ENCODE data around the gene CCDC138. TPM values are rescaled to one million over a fixed set of nuclear protein-coding genes. Genes with fewer than 3 reads are reported as not detected.

Gene CCDC138
- total RNA-seq, 2 donors from 2014 or later = 29.7 to 30.2 TPM

GRCh38 chr2:108852375-108852774 lies 65.8 kb downstream of the CCDC138 start:
- Mint-ChIP-seq H3K4me3 (no peak overlapping the region), H3K27ac (no peak overlapping the region), H3K36me3 (ENCODE audit: low read depth) (peaks cover 43% of the 10 kb centered on the region), H3K4me1 (no peaks in the 10 kb centered on the region), H3K27me3 (ENCODE audit: insufficient read depth) (no peaks in the 10 kb centered on the region), H3K9me3 (no peaks in the 10 kb centered on the region)
- H3K9ac ChIP-seq (ENCODE audit: extremely low read depth, low read length, poor library complexity, severe bottlenecking) = no peak overlapping the region
- H3K4me1 ChIP-seq (ENCODE audit: control insufficient read depth, insufficient read depth, low read length) = no peaks in the 10 kb centered on the region
- 89 to 93% methylated on average over 2 to 3 of the region's 3 CpGs for WGBS, 2 experiments (ENCODE audit: insufficient coverage in 1 of 2, insufficient read length in 1 of 2)
- TF ChIP-seq CTCF (conservative IDR thresholded peaks at IDR 0.05) = no peak
- H3K36me3 ChIP-seq (ENCODE audit: control insufficient read depth, insufficient read depth, low read length) = peaks cover 32% of the 10 kb centered on the region
- no peak overlapping the region for H3K4me3 ChIP-seq (ENCODE audit: low read length)
- no peak for DNase-seq
- H3K27me3 ChIP-seq (ENCODE audit: control insufficient read depth, insufficient read depth, low read length, poor library complexity, severe bottlenecking) = no peaks in the 10 kb centered on the region
- H3K9me3 ChIP-seq (ENCODE audit: control insufficient read depth, low read length) = peaks cover 7% of the 10 kb centered on the region
- H3K27ac ChIP-seq (ENCODE audit: low read depth, low read length) = no peak overlapping the region

GRCh38 chr2:108853421-108853820 lies 66.8 kb downstream of the CCDC138 start:
- no peak for DNase-seq
- Mint-ChIP-seq H3K27me3 (ENCODE audit: insufficient read depth) (no peaks in the 10 kb centered on the region), H3K27ac (no peak overlapping the region), H3K9me3 (no peaks in the 10 kb centered on the region), H3K4me3 (no peak overlapping the region), H3K36me3 (ENCODE audit: low read depth) (peaks cover 52% of the 10 kb centered on the region), H3K4me1 (no peaks in the 10 kb centered on the region)
- Histone ChIP-seq H3K27me3 (ENCODE audit: control insufficient read depth, insufficient read depth, low read length, poor library complexity, severe bottlenecking) (no peaks in the 10 kb centered on the region), H3K9me3 (ENCODE audit: control insufficient read depth, low read length) (peaks cover 7% of the 10 kb centered on the region), H3K9ac (ENCODE audit: extremely low read depth, low read length, poor library complexity, severe bottlenecking) (no peak overlapping the region), H3K36me3 (ENCODE audit: control insufficient read depth, insufficient read depth, low read length) (peaks cover 32% of the 10 kb centered on the region), H3K4me1 (ENCODE audit: control insufficient read depth, insufficient read depth, low read length) (no peaks in the 10 kb centered on the region), H3K4me3 (ENCODE audit: low read length) (no peak overlapping the region), H3K27ac (ENCODE audit: low read depth, low read length) (no peak overlapping the region)
- WGBS, 2 experiments (ENCODE audit: insufficient coverage in 1 of 2, insufficient read length in 1 of 2) = 93 to 100% methylated on average over 1 to 2 of the region's 2 CpGs
- TF ChIP-seq CTCF (conservative IDR thresholded peaks at IDR 0.05) = no peak

DNA sequence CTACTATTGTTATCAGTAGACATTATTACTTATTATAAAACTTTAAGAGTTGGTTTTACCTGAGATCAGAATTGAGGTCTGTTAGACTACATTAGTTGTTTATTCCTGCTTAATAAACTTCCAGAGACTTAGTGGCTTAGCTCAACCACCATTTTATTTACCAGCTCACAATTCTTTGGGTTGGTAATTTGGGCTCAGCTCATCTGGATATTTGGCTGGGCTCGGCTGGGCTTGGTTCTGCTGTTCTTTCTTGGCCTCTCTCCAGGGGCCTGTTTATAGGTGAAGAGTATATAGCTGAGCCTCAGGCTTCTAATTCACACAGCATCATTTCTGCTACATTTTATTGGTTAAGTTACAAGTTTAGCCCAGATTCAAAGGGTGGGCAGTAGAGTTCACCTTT lies 67.9 kb downstream of the CCDC138 start:
- H3K4me3 ChIP-seq (ENCODE audit: low read length) = no peak overlapping the region
- H3K27me3 ChIP-seq (ENCODE audit: control insufficient read depth, insufficient read depth, low read length, poor library complexity, severe bottlenecking) = no peaks in the 10 kb centered on the region
- no peak overlapping the region for H3K27ac ChIP-seq (ENCODE audit: low read depth, low read length)
- TF ChIP-seq CTCF (conservative IDR thresholded peaks at IDR 0.05) = no peak
- Mint-ChIP-seq H3K9me3 (no peaks in the 10 kb centered on the region), H3K4me1 (no peaks in the 10 kb centered on the region), H3K27ac (no peak overlapping the region), H3K4me3 (no peak overlapping the region), H3K27me3 (ENCODE audit: insufficient read depth) (no peaks in the 10 kb centered on the region), H3K36me3 (ENCODE audit: low read depth) (peaks cover 58% of the 10 kb centered on the region)
- no peak for DNase-seq
- no peak overlapping the region for H3K9ac ChIP-seq (ENCODE audit: extremely low read depth, low read length, poor library complexity, severe bottlenecking)
- H3K36me3 ChIP-seq (ENCODE audit: control insufficient read depth, insufficient read depth, low read length) = peaks cover 29% of the 10 kb centered on the region
- H3K9me3 ChIP-seq (ENCODE audit: control insufficient read depth, low read length) = peaks cover 7% of the 10 kb centered on the region
- H3K4me1 ChIP-seq (ENCODE audit: control insufficient read depth, insufficient read depth, low read length) = no peaks in the 10 kb centered on the region
- WGBS, 2 experiments (ENCODE audit: insufficient coverage in 1 of 2, insufficient read length in 1 of 2) = 100% methylated on average over 1 of the region's 1 CpG; no CpG with 5 or more reads in 1 of the 2 experiments
